ENCODE measurements around the gene KIF26A. TPM values are rescaled to one million over a fixed set of nuclear protein-coding genes. Genes with fewer than 3 reads are reported as not detected.

The KIF26A gene
- polyA plus RNA-seq, 1 donor from 2014 or later, result 11.2 TPM

DNA sequence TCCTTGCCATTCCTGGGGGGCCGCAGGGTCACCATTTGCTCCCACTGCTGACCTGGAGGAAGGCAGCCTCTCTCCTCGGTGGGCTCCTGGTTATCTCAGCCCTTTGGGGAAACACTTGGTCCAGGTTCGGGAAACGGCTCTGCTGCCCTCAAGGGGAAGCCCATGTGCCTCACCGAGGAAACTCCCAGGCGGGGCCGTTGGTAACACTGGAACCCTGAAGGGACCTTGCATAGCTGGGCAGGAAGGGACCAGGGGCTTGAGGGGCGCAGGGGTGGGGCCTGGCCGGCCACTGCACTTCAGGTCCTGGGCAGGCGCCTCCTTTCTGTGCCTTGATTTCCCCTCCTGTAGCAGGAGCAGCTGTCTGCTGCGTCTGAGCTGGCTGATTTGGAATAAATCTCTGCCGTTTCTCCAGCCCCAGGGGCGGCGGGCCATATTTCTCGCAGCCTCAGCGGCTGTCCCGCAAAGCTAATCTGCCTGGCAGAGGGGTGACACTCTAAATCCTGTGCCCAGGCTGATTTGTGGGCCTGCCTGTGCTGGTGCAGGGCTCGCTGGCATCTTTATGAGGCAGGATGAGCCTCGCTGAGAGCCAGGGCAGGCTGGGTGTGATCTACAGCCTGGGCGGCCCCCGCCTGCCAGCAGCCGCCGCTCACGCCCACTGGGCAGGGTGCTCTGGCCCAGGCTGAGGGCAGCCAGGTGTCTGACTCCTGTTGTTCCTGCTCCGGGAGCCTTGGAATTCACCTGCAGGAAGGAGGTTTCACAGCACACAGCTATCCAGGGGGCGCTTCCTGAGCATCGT, 49.7 kb downstream of the KIF26A start:
- TF ChIP-seq, protein P1, sequence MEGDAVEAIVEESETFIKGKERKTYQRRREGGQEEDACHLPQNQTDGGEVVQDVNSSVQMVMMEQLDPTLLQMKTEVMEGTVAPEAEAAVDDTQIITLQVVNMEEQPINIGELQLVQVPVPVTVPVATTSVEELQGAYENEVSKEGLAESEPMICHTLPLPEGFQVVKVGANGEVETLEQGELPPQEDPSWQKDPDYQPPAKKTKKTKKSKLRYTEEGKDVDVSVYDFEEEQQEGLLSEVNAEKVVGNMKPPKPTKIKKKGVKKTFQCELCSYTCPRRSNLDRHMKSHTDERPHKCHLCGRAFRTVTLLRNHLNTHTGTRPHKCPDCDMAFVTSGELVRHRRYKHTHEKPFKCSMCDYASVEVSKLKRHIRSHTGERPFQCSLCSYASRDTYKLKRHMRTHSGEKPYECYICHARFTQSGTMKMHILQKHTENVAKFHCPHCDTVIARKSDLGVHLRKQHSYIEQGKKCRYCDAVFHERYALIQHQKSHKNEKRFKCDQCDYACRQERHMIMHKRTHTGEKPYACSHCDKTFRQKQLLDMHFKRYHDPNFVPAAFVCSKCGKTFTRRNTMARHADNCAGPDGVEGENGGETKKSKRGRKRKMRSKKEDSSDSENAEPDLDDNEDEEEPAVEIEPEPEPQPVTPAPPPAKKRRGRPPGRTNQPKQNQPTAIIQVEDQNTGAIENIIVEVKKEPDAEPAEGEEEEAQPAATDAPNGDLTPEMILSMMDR (IDR thresholded peaks at IDR 0.05; ENCODE audit: poor library complexity, severe bottlenecking), result no peak
- no peak for TF ChIP-seq EP300 (conservative IDR thresholded peaks at IDR 0.05; ENCODE audit: poor library complexity, severe bottlenecking)
- no peak for TF ChIP-seq SMC3 (conservative IDR thresholded peaks at IDR 0.05; ENCODE audit: poor library complexity)
- TF ChIP-seq, protein P2, sequence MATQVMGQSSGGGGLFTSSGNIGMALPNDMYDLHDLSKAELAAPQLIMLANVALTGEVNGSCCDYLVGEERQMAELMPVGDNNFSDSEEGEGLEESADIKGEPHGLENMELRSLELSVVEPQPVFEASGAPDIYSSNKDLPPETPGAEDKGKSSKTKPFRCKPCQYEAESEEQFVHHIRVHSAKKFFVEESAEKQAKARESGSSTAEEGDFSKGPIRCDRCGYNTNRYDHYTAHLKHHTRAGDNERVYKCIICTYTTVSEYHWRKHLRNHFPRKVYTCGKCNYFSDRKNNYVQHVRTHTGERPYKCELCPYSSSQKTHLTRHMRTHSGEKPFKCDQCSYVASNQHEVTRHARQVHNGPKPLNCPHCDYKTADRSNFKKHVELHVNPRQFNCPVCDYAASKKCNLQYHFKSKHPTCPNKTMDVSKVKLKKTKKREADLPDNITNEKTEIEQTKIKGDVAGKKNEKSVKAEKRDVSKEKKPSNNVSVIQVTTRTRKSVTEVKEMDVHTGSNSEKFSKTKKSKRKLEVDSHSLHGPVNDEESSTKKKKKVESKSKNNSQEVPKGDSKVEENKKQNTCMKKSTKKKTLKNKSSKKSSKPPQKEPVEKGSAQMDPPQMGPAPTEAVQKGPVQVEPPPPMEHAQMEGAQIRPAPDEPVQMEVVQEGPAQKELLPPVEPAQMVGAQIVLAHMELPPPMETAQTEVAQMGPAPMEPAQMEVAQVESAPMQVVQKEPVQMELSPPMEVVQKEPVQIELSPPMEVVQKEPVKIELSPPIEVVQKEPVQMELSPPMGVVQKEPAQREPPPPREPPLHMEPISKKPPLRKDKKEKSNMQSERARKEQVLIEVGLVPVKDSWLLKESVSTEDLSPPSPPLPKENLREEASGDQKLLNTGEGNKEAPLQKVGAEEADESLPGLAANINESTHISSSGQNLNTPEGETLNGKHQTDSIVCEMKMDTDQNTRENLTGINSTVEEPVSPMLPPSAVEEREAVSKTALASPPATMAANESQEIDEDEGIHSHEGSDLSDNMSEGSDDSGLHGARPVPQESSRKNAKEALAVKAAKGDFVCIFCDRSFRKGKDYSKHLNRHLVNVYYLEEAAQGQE (IDR thresholded peaks at IDR 0.05; ENCODE audit: borderline replicate concordance), result no peak
- TF ChIP-seq TAF1 (IDR thresholded peaks at IDR 0.05; ENCODE audit: low read depth), result no peak
- no peak for TF ChIP-seq POLR2AphosphoS5 (IDR thresholded peaks at IDR 0.05)
- no peak for TF ChIP-seq EZH2 (IDR thresholded peaks at IDR 0.05; ENCODE audit: borderline replicate concordance, insufficient read depth, low read length, poor library complexity, severe bottlenecking)
- Histone ChIP-seq H3K4me2 (ENCODE audit: low read length) (no peak overlapping the region), H2AFZ (ENCODE audit: low read depth, low read length) (no peak overlapping the region), H3K9me2 (ENCODE audit: insufficient read depth, low read length) (no peaks in the 10 kb centered on the region), H3K9me3 (ENCODE audit: low read length) (no peaks in the 10 kb centered on the region), H3K27ac (ENCODE audit: low read length) (no peak overlapping the region), H3K4me3 (ENCODE audit: low read length) (no peak overlapping the region), H3K27me3 (ENCODE audit: insufficient read depth, low read depth, low read length) (no peaks in the 10 kb centered on the region), H3K36me3 (ENCODE audit: insufficient read depth, low read length) (no peaks in the 10 kb centered on the region), H3F3A (ENCODE audit: insufficient read depth, low read length, poor library complexity, severe bottlenecking) (no peaks in the 10 kb centered on the region), H3K79me2 (replicated peaks; ENCODE audit: insufficient read depth, low read length) (no peaks in the 10 kb centered on the region), H4K20me1 (ENCODE audit: insufficient read depth) (no peaks in the 10 kb centered on the region), H3K9ac (ENCODE audit: low read length) (no peak overlapping the region)

DNA sequence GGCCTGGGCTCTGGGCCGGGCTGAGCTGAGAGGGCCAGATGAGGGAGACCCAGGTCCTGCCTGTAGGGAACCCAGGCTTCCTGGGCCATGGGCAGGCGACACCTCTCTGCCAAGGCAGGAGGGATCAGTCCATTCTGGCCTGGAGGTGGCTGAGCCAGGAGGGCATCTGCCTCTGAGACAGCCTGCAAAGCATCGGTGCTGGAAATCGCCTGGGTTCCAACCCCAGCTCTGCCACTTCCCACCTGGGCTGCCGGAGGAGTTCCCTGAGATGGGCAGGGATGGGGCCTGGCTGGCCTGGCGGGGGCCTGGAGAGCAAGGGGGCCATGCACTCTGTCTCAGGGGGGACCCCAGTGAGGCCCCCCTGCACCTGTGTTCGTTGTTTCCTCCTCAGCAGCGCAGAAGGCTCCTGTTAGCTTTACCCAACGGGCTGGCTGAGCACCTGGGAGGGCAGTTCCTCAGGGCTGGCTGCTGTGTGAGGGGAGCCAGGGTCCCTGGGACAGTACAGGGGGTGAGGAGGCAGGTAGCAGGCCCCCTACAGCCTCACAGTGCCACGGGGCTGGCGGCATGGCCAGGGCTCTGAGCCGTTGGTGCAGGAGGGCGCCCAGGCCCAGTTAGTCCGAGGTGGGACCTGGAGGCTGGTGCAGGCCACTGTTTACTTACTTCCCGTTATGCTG, 50.5 kb downstream of the KIF26A start:
- no peak for TF ChIP-seq SMC3 (conservative IDR thresholded peaks at IDR 0.05; ENCODE audit: poor library complexity)
- no peak for TF ChIP-seq RAD21 (conservative IDR thresholded peaks at IDR 0.05)
- no peak for TF ChIP-seq TAF1 (IDR thresholded peaks at IDR 0.05; ENCODE audit: low read depth)
- no peak for TF ChIP-seq EZH2 (IDR thresholded peaks at IDR 0.05; ENCODE audit: borderline replicate concordance, insufficient read depth, low read length, poor library complexity, severe bottlenecking)
- TF ChIP-seq POLR2AphosphoS5 (IDR thresholded peaks at IDR 0.05), result no peak
- TF ChIP-seq EP300 (conservative IDR thresholded peaks at IDR 0.05; ENCODE audit: poor library complexity, severe bottlenecking), result no peak
- no peak for TF ChIP-seq MXI1 (conservative IDR thresholded peaks at IDR 0.05; ENCODE audit: poor library complexity, severe bottlenecking)
- TF ChIP-seq, protein P2 (IDR thresholded peaks at IDR 0.05; ENCODE audit: borderline replicate concordance), result no peak
- H3K36me3 ChIP-seq (ENCODE audit: insufficient read depth, low read length), result no peaks in the 10 kb centered on the region
- no peak overlapping the region for H3K4me3 ChIP-seq (ENCODE audit: low read length)
- no peak overlapping the region for H2AFZ ChIP-seq (ENCODE audit: low read depth, low read length)
- no peak overlapping the region for H3K4me2 ChIP-seq (ENCODE audit: low read length)
- H3K27ac ChIP-seq (ENCODE audit: low read length), result no peak overlapping the region
- H3F3A ChIP-seq (ENCODE audit: insufficient read depth, low read length, poor library complexity, severe bottlenecking), result no peaks in the 10 kb centered on the region
- H4K20me1 ChIP-seq (ENCODE audit: insufficient read depth), result no peaks in the 10 kb centered on the region
- no peak overlapping the region for H3K9ac ChIP-seq (ENCODE audit: low read length)
- H3K9me2 ChIP-seq (ENCODE audit: insufficient read depth, low read length), result no peaks in the 10 kb centered on the region
- H3K27me3 ChIP-seq (ENCODE audit: insufficient read depth, low read depth, low read length), result no peaks in the 10 kb centered on the region
- no peaks in the 10 kb centered on the region for H3K79me2 ChIP-seq (replicated peaks; ENCODE audit: insufficient read depth, low read length)
- H3K9me3 ChIP-seq (ENCODE audit: low read length), result no peaks in the 10 kb centered on the region
